Measurements from ENCODE around the gene PEX13. TPM values are rescaled to one million over a fixed set of nuclear protein-coding genes. Genes with fewer than 3 reads are reported as not detected.

Gene PEX13
- total RNA-seq, 1 donor from 2014 or later, result 23.4 TPM

DNA sequence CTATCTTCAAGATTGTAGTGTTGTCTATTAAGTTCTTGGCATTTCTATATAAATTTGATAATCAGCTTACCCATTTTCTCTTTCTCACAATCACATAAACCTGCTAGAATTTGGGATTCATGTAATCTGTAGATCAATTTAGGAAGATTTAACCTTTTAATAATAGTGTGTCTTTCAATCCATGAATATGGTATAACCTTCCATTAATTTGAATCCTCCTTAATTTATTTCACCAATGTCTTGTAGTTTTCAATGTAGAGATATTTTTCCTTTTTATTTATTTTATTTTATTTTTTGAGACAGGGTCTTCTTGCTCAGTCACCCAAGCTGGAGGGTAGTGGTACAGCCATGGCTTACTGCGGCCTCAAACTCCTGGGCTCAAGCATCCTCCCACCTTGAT lies 68.4 kb downstream of the PEX13 start:
- no peaks in the 10 kb centered on the region for H3K9me3 ChIP-seq (replicated peaks)
- H3K27me3 ChIP-seq (ENCODE audit: low read depth), result no peaks in the 10 kb centered on the region
- no peak for TF ChIP-seq CTCF (IDR thresholded peaks at IDR 0.05; ENCODE audit: borderline replicate concordance)
- H3K27ac ChIP-seq (replicated peaks), result no peak overlapping the region
- peaks cover 64% of the 10 kb centered on the region for H3K36me3 ChIP-seq
- intact Hi-C loops (cut with micrococcal nuclease), result no loop called here
- no peak overlapping the region for H3K4me3 ChIP-seq
- no peak for DNase-seq
- H3K4me1 ChIP-seq, result no peaks in the 10 kb centered on the region

DNA sequence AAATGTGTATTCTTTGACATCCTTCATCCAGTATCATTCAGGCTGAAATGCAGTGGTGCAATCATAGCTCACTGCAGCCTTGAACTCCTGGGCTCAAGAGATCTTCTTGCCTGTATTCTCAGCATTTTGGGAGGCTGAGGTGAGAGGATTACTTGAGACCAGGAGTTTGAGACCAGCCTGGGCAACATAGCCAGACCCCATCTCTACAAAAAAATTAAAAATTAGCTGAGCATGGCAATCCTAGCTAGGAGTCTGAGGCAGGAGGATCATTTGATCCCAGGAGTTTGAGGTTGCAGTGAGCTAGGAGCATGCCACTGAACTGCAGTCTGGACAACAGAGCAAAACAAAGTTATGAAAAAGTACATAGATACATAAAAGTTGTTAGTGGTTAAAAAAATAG lies 72.3 kb downstream of the PEX13 start:
- no peak for TF ChIP-seq CTCF (IDR thresholded peaks at IDR 0.05; ENCODE audit: borderline replicate concordance)
- no peak for DNase-seq
- Histone ChIP-seq H3K4me1 (no peaks in the 10 kb centered on the region), H3K4me3 (no peak overlapping the region), H3K27ac (replicated peaks) (no peak overlapping the region), H3K9me3 (replicated peaks) (no peaks in the 10 kb centered on the region), H3K27me3 (ENCODE audit: low read depth) (no peaks in the 10 kb centered on the region), H3K36me3 (peaks cover 67% of the 10 kb centered on the region)
- intact Hi-C loops (cut with micrococcal nuclease), result no loop called here

GRCh38 chr2:61090386-61090921 lies 72.9 kb downstream of the PEX13 start:
- no peak for TF ChIP-seq CTCF (IDR thresholded peaks at IDR 0.05; ENCODE audit: borderline replicate concordance)
- DNase-seq, result no peak
- intact Hi-C loops (cut with micrococcal nuclease), result no loop called here
- no peaks in the 10 kb centered on the region for H3K4me1 ChIP-seq
- H3K36me3 ChIP-seq, result peaks cover 64% of the 10 kb centered on the region
- no peak overlapping the region for H3K27ac ChIP-seq (replicated peaks)
- H3K4me3 ChIP-seq, result no peak overlapping the region
- no peaks in the 10 kb centered on the region for H3K27me3 ChIP-seq (ENCODE audit: low read depth)
- H3K9me3 ChIP-seq (replicated peaks), result no peaks in the 10 kb centered on the region

DNA sequence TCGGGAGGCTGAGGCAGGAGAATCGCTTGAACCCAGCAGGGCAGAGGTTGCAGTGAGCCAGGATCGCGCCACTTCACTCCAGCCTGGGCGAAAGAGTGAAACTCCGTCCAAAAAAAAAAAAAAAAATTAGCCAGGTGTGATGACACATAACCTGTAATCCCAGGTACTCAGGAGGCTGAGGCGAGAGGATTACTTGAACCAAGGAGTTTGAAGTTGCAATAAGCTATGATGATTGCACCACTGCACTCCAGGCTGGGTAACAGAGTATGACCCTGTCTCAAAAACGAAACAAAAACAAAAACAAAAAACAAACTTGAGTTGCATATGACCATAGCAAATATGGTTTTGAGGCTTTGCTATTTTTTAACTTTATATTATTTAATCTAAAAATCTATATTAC lies 74.0 kb downstream of the PEX13 start:
- intact Hi-C loops (cut with micrococcal nuclease), result no loop called here
- no peak for TF ChIP-seq CTCF (IDR thresholded peaks at IDR 0.05; ENCODE audit: borderline replicate concordance)
- DNase-seq, result no peak
- Histone ChIP-seq H3K4me1 (no peaks in the 10 kb centered on the region), H3K27me3 (ENCODE audit: low read depth) (no peaks in the 10 kb centered on the region), H3K36me3 (peaks cover 53% of the 10 kb centered on the region), H3K9me3 (replicated peaks) (no peaks in the 10 kb centered on the region), H3K27ac (replicated peaks) (no peak overlapping the region), H3K4me3 (no peak overlapping the region)

DNA sequence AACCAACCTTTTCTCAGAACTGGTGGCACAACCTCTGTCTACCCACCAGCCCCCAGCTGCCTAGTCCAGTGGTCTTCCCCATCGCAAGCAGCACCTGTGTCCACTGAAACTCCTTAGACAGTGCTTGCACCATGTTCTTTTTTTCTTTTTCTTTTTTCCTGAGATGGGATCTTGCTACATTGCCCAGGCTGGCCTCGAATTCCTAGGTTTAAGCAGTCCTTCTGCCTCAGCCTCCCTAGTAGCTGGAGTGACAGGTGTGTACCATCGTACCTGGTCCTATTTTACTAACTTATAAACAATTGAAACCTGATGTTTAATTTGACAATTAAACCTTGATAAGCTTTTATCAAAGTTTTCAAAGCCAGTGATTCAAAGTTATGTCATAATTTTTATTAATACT lies 78.9 kb downstream of the PEX13 start:
- DNase-seq, result no peak
- intact Hi-C loops (cut with micrococcal nuclease), result no loop called here
- no peaks in the 10 kb centered on the region for H3K4me1 ChIP-seq
- no peak overlapping the region for H3K27ac ChIP-seq (replicated peaks)
- no peak for TF ChIP-seq CTCF (IDR thresholded peaks at IDR 0.05; ENCODE audit: borderline replicate concordance)
- peaks cover 16% of the 10 kb centered on the region for H3K36me3 ChIP-seq
- H3K4me3 ChIP-seq, result no peak overlapping the region
- H3K27me3 ChIP-seq (ENCODE audit: low read depth), result no peaks in the 10 kb centered on the region
- H3K9me3 ChIP-seq (replicated peaks), result no peaks in the 10 kb centered on the region

Data from left ventricle myocardium inferior (tissue), 1 donor.